22Rv1 (cell line): Measurements from ENCODE around the gene STAC3.

Source experiments
- H3K27ac ChIP-seq: fragments of 450-650 bp; 2 replicates; pipeline ENCODE4 v1.5.1; 2017
- CTCF ChIP-seq: fragments of 450-650 bp; IDR thresholded peaks from 2 replicates; pipeline ENCODE4 v1.5.1; 2017; ENCODE audit warnings: mild to moderate bottlenecking
- ZFX ChIP-seq: fragments of 450-650 bp; IDR thresholded peaks from 2 replicates; pipeline ENCODE4 v1.6.1; 2017; ENCODE audit warnings: antibody characterized with exemption, borderline replicate concordance

STAC3 gene

GRCh38 chr12:57236925-57237595, 13.9 kb downstream of the STAC3 start:
- TF ChIP-seq CTCF (no peak), ZFX (no peak)
- peak overlapping the region; percentile 100 for H3K27ac ChIP-seq

- no peak for TF ChIP-seq ZFX
- no peak for TF ChIP-seq CTCF
- H3K27ac ChIP-seq, result peak overlapping the region; percentile 100
These were observed 14.6 kb downstream of the STAC3 start for GRCh38 chr12:57236201-57236924.

- TF ChIP-seq ZFX (no peak), CTCF (no peak)
- peak overlapping the region; percentile 100 for H3K27ac ChIP-seq
These were observed 15.3 kb downstream of the STAC3 start for GRCh38 chr12:57235728-57236131.

- H3K27ac ChIP-seq, result peak overlapping the region; percentile 100
- TF ChIP-seq CTCF (peak; percentile 58), ZFX (no peak)
These were observed 15.8 kb downstream of the STAC3 start for GRCh38 chr12:57235017-57235727.

GRCh38 chr12:57234571-57235016, 16.4 kb downstream of the STAC3 start:
- H3K27ac ChIP-seq, result peak overlapping the region; percentile 100
- TF ChIP-seq CTCF, result no peak
- no peak for TF ChIP-seq ZFX

GRCh38 chr12:57234233-57234570, 16.8 kb downstream of the STAC3 start:
- TF ChIP-seq ZFX (no peak), CTCF (no peak)
- H3K27ac ChIP-seq, result peak overlapping the region; percentile 100
